Effector CD4-positive, alpha-beta T cell (primary cell): ENCODE results near the gene GRID2.

Experiments used
- DNase-seq: peaks from one replicate; pipeline ENCODE4 v3.0.0-alpha.2; 2020

GRID2 gene

DNA sequence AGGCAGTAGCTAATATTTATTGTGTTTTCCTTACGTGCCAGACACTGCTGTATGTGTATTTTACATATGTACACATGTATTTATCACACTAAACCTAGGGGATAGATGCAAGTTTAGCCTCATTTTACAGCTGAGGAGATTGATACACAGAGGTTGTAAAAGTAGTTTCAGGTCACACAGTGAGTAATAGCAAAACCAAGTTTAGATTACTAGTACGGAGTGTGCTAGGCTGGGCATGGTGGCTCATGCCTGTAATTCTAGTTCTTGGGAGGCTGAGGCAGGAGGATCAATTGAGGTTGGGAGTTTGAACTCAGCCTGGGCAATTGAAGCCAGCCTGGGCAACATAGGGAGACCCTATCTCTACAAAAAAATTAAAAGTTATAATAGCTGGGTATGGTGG is 823.7 kb downstream of the GRID2 start:
- no peak for DNase-seq

- DNase-seq = no peak
Observed at GRCh38 chr4:93132631-93133030, 828.9 kb downstream of the GRID2 start.

GRCh38 chr4:93139118-93139517 is 835.4 kb downstream of the GRID2 start:
- DNase-seq = no peak

- no peak for DNase-seq
Observed at GRCh38 chr4:93143902-93144301, 840.1 kb downstream of the GRID2 start.

DNA sequence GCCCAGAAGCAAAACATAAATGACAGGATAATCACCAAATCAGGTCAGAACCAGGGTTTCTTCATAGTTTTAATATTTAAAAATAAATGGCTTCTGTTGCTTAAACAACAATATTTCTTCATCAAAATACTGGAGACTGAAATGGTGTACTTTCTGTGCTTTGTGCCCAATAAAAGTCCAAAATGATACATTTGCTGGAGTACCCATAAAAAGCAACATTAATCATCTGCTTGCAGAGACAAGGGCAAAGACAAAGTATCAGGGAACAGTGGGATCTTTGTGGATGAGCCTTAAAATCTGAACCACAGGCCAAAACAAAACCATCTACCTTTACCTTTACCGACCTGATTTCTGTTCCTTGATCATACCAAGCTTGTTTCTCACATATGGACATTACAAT is 840.9 kb downstream of the GRID2 start:
- DNase-seq = no peak

GRCh38 chr4:93147524-93148212 is 843.9 kb downstream of the GRID2 start:
- DNase-seq = no peak

- DNase-seq = no peak
Observed at GRCh38 chr4:93152491-93152890, 848.7 kb downstream of the GRID2 start.

- no peak for DNase-seq
Observed at GRCh38 chr4:93157986-93158385, 854.2 kb downstream of the GRID2 start.

GRCh38 chr4:93168053-93168452 is 864.3 kb downstream of the GRID2 start:
- no peak for DNase-seq

GRCh38 chr4:93169966-93170365 is 866.2 kb downstream of the GRID2 start:
- no peak for DNase-seq

DNA sequence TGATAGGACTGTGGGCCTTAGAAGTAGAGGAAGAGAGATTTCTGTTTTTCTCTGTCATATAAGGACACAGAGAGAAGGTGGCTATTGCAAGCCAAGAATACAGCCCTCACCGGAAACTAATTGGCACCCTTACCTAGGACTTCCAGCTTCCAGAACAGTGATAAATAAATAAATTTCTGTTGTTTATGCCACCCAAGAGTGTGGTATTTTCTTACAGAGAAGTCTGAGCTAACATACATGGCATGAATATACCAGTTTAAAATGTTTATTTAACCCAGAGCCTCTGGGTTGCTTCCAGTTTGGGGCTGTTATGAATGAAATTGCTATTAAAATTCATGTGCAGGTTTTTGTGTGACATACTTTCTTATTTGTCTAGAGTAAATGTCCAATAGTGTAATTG is 870.8 kb downstream of the GRID2 start:
- DNase-seq = no peak

DNA sequence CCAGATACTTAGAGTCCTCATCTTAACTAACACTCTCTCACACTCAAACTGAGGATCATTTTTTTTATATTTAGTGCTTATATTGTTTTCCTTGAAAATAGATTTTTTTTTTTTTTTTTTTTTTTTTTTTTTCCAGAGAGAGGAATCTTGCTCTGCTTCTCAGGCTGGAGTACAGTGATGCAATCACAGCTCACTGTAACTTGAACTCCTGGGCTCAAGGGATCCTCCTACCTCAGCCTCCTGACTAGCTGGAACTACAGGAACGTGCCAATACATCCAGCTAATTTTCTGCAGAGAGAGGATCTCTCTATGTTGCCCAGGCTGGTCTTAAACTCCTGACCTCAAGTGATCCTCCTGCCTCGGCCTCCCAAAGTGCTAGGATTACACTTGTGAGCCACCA is 874.5 kb downstream of the GRID2 start:
- no peak for DNase-seq

- DNase-seq = no peak
Observed at GRCh38 chr4:93179044-93179443, 875.3 kb downstream of the GRID2 start.

GRCh38 chr4:93182722-93183121 is 879.0 kb downstream of the GRID2 start:
- no peak for DNase-seq

DNA sequence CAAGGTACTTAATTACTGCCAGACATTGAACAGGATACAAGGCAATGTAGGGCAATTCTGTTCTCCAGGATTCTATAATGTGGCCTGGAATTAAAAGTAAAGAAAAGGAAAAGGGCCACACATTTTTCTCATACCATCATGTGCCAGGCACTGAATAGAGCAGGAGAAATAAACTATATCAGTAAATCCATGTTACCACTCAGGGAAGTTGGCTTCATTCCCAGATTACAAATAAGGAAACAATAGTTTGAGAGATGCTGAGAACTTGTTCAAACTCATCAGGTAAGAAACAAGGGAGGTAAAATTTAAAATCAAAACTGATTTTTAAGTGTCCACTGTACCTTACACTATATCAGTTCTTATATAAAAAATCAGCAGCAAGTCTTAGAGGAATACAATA is 879.8 kb downstream of the GRID2 start:
- no peak for DNase-seq

- DNase-seq = no peak
Observed at GRCh38 chr4:93184053-93184452, 880.3 kb downstream of the GRID2 start.

DNA sequence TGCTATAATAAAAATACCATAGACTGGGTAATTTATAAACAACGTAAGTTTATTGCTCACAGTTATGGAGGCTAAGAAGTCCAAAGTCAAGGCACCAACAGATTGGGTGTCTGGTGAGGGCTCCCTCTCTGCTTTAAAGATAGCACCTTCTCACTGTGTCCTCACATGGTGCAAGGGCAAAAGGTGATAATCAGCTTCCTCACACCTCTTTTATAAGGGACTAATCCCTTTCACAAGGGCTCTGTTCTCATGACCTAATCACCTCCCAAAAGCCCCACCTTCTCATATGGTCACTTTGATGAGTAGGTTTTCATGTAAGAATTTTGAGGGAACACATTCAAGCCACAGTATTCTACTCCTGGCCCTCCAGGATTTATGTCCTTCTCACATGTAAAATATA is 883.1 kb downstream of the GRID2 start:
- no peak for DNase-seq

GRCh38 chr4:93187466-93187865 is 883.7 kb downstream of the GRID2 start:
- DNase-seq = no peak

- DNase-seq = no peak
Observed at GRCh38 chr4:93187892-93188291, 884.1 kb downstream of the GRID2 start.

DNA sequence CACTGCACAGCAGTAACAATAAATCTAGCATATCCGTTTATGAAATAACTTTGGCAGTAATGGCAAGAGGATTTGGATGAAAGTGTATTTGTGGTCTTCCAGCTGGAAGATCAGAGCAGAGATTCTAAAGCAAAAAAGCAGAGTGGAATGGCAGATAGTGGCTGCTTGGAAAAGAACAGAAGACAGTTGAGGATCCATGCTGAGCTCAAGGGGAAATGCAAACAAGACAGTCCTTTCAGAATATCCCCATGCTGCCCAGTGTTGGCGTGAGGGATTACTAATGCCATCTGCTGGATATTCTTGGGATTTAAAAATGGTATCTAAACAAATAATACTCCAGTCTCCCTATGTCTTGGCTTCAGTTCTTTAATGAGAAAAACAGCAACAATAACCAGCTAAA is 895.7 kb downstream of the GRID2 start:
- DNase-seq = no peak

GRCh38 chr4:93201471-93202096 is 897.8 kb downstream of the GRID2 start:
- no peak for DNase-seq

GRCh38 chr4:93203708-93204107 is 899.9 kb downstream of the GRID2 start:
- DNase-seq = no peak

- no peak for DNase-seq
Observed at GRCh38 chr4:93212250-93212649, 908.5 kb downstream of the GRID2 start.

- no peak for DNase-seq
Observed at GRCh38 chr4:93216646-93217045, 912.9 kb downstream of the GRID2 start.

DNA sequence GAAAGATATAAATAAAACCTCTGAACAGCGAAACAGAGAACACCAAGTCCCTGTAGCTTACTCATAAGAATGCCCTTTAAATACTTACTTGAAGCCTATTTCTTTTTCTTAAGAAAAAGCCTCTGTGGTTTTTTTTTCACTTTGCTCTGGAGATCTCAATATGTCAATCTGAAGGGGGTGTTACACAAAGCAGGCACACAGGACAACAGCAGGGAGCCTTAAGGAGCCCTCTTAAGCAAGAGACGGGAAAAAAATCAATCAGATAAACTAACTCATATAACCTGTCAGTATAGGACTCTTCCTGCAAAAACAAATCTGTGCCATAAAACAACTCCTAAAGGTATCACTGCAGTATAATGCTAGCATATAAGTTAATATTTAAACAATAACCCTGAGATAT is 913.7 kb downstream of the GRID2 start:
- no peak for DNase-seq
